ENCODE measurements around the gene DCC.

Gene DCC

GRCh38 chr18:52933356-52933755 is 593.4 kb downstream of the DCC start:
- DNase-seq (ENCODE audit: low read depth): no peak

DNA sequence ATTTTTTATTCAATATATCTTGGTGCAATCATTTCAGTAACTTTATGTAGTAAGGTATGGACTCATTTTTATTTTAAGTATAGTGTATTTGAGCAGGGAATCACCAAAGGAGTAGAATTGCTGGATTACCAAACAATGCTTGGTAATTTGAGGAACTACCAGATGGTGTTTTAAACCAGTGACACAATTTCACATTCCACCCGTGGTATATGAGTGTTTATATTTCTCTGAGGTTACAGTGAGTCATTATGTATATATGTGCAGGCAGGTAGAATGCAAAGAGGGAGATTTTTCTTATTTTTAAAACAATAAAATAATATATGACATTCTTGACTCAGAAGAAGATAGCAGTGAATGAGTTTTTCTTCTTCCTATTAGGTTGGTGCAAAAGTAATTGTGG is 596.9 kb downstream of the DCC start:
- no peak for DNase-seq (ENCODE audit: low read depth)

DNA sequence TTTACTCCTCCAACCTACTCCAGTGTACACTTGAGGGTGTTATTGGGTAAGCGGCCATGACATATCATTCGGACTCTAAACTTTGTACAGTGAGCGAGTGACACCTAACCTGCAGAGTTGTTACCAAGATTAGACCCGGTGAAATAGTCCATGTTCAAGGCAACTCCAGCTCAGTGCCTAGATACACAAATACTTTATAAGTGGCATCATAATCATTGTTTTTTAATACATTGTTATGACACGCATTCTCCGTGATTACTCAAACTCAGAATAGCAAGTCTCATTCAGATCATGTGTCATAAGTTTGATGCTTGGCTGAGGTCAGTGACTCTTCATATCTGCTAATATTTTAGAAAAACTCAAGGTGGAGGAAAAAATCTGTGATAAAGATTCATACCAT is 597.8 kb downstream of the DCC start:
- DNase-seq (ENCODE audit: low read depth): no peak

DNA sequence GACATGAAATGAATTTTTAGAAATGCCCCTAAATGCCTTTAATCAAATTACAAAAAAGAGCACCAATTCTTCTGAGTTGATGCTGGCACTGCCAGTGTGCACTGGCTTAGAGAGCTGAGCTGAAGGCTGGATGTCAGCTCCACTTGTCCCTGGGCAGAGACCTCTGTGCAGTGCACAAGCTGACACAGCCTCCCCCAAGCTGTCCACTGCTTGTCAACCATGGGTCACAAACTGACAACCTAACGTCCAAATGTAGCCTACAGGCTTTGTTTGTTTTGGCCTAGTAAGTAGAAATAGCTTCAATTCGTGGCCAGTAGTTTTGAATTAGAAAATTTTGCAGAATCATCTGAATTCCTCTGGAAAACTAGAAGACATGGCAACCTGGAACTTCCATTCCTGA is 605.6 kb downstream of the DCC start:
- DNase-seq (ENCODE audit: low read depth): no peak

- DNase-seq (ENCODE audit: low read depth): no peak
Measured at GRCh38 chr18:52948868-52949444, 609.0 kb downstream of the DCC start.

DNA sequence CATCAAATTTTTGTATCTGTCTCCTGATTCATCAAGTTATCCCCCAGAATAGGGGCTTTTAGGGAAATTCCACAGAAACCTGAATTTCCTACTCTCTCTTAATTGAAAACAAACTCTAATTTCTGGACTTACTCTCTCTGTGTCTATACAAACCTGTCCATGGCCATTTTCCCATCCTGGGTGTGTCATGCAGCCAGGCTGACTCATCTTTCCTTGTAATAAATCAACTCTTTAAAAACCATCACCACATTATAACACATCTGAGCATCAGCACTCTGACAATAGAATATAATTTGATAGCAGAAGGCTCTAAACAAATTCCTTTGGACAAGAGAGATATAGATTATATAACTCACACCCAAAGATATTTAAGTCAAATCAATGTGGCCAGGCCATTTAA is 610.2 kb downstream of the DCC start:
- no peak for DNase-seq (ENCODE audit: low read depth)

DNA sequence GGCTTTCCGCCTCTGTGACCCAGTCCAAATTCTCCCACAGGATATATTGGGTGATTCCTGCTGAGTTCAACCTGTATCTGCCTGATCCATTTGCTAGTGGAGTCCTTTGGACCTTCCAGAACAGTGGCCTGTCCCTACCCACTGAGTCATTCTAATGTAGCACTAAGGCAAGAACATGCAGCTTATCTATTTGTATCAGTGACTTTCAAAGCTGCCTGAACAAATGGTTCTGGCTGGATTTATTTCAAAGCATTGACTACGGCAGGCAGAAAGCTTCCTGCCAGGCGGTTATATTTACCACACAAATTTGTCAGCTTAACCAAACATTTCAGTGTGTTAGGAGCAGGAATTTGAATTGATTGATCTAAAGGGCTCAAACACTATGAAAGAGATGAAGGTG is 613.4 kb downstream of the DCC start:
- no peak for DNase-seq (ENCODE audit: low read depth)

DNA sequence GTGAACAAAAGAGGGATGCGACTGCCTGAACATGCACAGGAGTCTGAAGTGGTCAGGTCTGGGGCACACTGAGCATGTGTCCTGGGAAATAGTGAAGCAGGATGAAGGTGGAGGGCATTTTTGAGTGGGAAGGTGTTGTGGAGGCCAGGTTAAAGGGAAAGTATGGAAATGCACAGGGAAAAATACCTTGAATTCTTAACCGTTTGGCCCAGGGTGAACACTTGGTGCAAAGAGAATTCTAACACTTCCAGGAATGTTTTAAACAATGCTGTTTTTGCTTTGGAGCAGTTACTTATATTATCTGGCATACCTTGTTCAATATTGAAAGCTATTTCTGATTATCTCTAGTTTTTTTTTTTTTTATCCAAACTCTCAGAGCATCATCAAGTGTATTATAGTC is 623.5 kb downstream of the DCC start:
- no peak for DNase-seq (ENCODE audit: low read depth)

GRCh38 chr18:52970686-52971085 is 630.7 kb downstream of the DCC start:
- DNase-seq (ENCODE audit: low read depth): no peak

- no peak for DNase-seq (ENCODE audit: low read depth)
Measured at GRCh38 chr18:52971097-52971496, 631.1 kb downstream of the DCC start.

DNA sequence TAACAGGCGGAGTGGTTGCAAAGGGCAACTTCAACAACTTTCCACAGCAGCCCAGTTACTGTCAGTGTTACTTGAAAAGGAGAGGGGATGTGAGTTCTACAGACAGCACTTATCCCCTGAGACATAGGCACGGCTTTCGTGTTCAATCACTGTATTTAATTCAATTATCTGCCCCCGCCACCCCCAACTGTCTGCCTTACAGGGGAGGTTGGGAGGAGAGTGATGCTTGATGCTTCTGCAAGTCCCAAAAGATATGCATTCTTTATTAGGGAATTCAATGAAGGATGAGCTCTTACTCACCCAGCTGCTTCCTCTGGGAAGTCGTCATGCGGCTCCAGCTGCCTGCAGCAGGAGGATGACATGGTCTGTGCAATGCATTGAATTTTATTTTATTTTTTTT is 639.9 kb downstream of the DCC start:
- no peak for DNase-seq (ENCODE audit: low read depth)

GRCh38 chr18:52991246-52991645 is 651.2 kb downstream of the DCC start:
- no peak for DNase-seq (ENCODE audit: low read depth)

GRCh38 chr18:52992041-52992440 is 652.0 kb downstream of the DCC start:
- no peak for DNase-seq (ENCODE audit: low read depth)

DNA sequence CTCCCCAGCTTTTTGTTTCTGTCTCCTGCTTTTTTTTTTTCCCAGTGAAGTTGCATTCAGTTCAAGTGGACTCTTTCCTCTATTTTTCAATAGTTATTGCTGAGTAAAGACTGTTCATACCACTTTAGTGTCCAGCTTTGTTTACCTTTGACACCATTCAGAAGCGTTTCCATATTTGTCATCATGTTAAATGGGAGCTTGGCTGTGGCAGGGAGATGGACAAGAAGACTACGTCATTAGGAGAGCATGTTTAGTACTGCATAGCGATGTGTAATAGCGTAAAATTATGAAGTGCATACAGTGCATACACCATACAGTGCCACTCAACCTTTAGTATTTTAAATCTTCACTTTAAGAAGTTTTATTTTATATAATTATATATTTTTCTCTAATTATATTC is 655.9 kb downstream of the DCC start:
- no peak for DNase-seq (ENCODE audit: low read depth)

DNA sequence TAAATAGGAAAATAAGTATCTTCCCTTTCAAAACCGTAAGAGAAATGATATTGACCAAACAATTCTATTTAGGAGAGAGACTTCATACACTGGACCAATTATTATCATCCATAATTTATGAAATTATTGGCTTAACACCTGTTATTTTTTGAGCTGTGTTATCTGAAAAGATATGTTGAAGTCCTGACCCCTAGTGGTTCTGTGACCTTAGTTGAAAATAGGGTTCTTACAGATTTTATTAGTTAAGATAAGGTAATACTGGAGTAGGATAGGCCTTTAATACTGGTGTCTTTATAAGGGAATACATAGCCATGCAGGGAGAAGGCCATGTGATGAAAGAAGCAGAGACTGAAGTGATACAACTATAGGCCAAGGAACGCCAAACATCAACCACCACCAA is 659.6 kb downstream of the DCC start:
- no peak for DNase-seq (ENCODE audit: low read depth)

DNA sequence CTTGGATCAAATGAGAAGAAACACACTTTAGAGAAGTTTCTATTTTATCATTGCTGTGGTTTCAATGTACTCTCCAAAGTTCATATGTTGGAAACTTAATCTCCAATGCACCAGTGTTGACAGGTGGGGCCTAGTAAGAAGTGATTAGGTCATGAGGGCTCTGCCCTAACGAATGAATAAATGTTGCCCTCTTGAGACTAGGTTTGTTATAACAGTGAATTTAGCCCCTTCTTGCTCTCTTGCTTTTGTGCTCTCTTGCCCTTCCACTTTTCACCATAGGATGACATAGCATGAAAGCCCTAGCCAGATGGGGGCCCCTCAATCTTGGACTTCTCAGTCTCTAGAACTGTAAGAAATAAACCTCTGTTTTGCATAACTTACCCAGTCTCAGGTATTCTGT is 664.8 kb downstream of the DCC start:
- no peak for DNase-seq (ENCODE audit: low read depth)

GRCh38 chr18:53018791-53019190 is 678.8 kb downstream of the DCC start:
- no peak for DNase-seq (ENCODE audit: low read depth)

DNA sequence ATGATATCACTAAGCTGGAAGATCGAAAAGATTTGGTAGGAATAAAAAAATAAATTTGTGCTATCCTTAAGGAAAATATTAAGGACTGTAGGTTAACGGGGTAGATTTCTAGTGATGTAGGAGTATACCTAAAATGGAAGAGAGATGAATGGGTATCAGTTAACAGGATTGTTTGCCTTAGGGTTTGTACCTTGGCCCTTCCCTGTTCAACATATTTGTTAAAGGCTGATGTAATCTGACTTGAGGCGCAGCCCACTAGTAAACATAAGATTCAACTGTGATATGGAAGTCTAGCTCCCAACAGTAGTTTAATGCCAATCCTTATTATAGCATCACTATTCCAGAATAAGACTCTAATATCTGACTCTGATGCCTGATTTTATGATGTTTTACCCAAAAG is 685.2 kb downstream of the DCC start:
- DNase-seq (ENCODE audit: low read depth): no peak

DNA sequence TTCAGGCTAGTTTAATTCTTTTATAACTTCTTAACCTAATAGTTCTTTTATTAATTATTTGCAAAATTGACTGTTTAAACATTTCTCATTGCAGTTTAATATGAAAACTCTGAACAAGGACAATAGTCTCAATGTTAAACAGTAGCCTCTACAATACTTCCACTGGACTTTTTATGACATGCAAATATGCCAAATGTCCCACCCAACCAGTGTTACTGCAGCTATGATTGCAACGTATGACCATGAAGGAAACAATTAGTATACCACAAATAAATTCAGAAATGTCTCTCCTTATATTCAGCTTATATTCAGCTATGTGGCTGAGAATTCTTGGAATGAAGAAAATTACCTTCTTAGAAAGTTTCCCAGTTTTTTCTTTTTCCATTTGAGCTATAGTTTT is 688.6 kb downstream of the DCC start:
- no peak for DNase-seq (ENCODE audit: low read depth)

- no peak for DNase-seq (ENCODE audit: low read depth)
Measured at GRCh38 chr18:53033128-53033527, 693.1 kb downstream of the DCC start.

- no peak for DNase-seq (ENCODE audit: low read depth)
Measured at GRCh38 chr18:53038608-53039007, 698.6 kb downstream of the DCC start.

DNA sequence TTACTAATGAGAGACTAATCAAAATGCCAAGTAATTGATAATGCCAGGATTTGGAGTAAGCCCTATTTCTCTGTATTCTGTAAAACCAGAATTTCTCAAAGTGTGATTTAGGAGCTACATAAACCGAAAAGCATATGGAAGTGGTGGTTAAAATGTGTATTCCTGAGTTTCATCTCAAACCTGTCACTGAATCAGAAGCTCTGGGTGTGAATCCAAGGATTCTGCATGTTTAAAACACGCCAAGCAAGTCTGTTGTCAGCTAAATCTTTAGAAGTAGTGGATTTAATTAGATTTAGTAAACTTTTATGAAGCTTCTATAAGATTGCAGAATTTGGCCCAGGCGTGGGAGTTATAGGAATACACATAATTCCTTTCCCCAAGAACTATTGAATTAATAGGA is 700.3 kb downstream of the DCC start:
- no peak for DNase-seq (ENCODE audit: low read depth)

DNA sequence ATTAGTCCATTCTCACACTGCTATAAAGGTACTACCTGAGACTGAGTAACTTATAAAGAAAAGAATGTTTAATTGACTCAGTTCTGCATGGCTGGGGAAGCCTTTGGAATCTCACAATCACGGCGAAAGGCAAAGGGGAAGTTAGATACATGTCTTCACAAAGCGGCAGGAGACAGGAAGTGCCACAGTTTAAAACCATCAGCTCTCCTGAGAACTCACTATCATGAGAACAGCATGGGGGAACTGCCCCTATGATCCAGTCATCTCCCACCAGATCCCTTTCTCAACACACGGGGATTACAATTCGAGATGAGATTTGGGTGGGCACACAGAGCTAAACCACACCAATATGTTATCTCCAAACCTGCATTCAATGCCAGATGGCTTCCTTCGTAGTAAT is 716.1 kb downstream of the DCC start:
- DNase-seq (ENCODE audit: low read depth): no peak

DNA sequence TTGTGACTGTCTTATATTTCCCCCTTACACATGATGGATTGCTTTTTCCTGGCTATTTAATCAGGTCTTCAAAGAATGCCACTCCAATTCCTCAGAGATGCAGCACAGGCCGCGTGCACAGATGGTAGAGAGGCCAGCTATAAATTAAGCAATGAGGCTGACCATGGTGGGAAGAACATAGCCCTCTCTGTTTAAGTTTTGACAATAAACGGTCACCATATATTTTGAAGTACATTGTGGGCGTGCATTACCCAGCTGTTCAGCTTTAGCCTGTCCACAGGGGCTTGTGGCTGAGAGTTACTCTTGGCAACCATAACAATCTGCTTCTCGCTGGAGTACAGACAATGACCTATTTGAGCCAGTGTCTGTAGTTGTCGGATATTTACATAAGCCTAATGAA is 730.8 kb downstream of the DCC start:
- no peak for DNase-seq (ENCODE audit: low read depth)

- no peak for DNase-seq (ENCODE audit: low read depth)
Measured at GRCh38 chr18:53080687-53081086, 740.7 kb downstream of the DCC start.
